NCI-H524 (cell line): ENCODE results near the gene AGRN.
"Not testable (repeated sequence)": the region's sequence is repeated elsewhere in the genome, so short reads cannot be mapped to it uniquely, and the experiment has no call there.

Source experiments
- DNase-seq, 2 experiments: peaks; one replicate each; lab custom pipeline; 2025; lab: John Stamatoyannopoulos, UW

The AGRN gene

GRCh38 chr1:981955-982558 lies 37.9 kb upstream of the AGRN start, which contains the start of gene PERM1:
PERM1 (minus strand) TSS chr1:982093; CDS start chr1:981029, 1,064 bp downstream.
- DNase-seq, result no peak

- DNase-seq, result no peak
Measured at GRCh38 chr1:982765-983436, 37.0 kb upstream of the AGRN start.

- peak in 1 of 2 experiments; percentile 22 for DNase-seq
Measured at GRCh38 chr1:983798-984475, 36.0 kb upstream of the AGRN start.

- no peak for DNase-seq
Measured at GRCh38 chr1:984476-984814, 35.5 kb upstream of the AGRN start.

GRCh38 chr1:985126-985525 lies 34.8 kb upstream of the AGRN start:
- DNase-seq, result no peak

GRCh38 chr1:988061-988460 lies 31.9 kb upstream of the AGRN start:
- not testable (repeated sequence) for DNase-seq

GRCh38 chr1:991275-991674 lies 28.6 kb upstream of the AGRN start:
- DNase-seq, result not testable (repeated sequence)

GRCh38 chr1:991895-992294 lies 28.0 kb upstream of the AGRN start:
- no peak for DNase-seq

- no peak for DNase-seq
Measured at GRCh38 chr1:992362-992761, 27.6 kb upstream of the AGRN start.

GRCh38 chr1:993379-993995 lies 26.4 kb upstream of the AGRN start:
- no peak for DNase-seq

GRCh38 chr1:994546-994945 lies 25.4 kb upstream of the AGRN start:
- DNase-seq, result not testable (repeated sequence)

- DNase-seq, result no peak
Measured at GRCh38 chr1:995665-996633, 24.0 kb upstream of the AGRN start.

GRCh38 chr1:996851-997712 lies 22.8 kb upstream of the AGRN start:
- no peak for DNase-seq

- DNase-seq, result no peak
Measured at GRCh38 chr1:997713-997992, 22.3 kb upstream of the AGRN start.

GRCh38 chr1:997993-998744 lies 21.8 kb upstream of the AGRN start:
- no peak for DNase-seq

- no peak for DNase-seq
Measured at GRCh38 chr1:998745-998994, 21.2 kb upstream of the AGRN start.

GRCh38 chr1:998995-999724 lies 20.8 kb upstream of the AGRN start:
- peak in 1 of 2 experiments; percentile 48 for DNase-seq

- DNase-seq, result peak; percentile 41 to 71
Measured at GRCh38 chr1:999725-1000356, 20.1 kb upstream of the AGRN start, which contains the start of gene HES4. HES4 (minus strand) TSS chr1:1000097; CDS start chr1:999973, 124 bp downstream.

- DNase-seq, result peak in 1 of 2 experiments; percentile 61
Measured at GRCh38 chr1:1000357-1001056, 19.4 kb upstream of the AGRN start.
